Stimulated activated CD4-positive, alpha-beta T cell treated with anti-CD3 and anti-CD28 coated beads, Interleukin-1b, Interleukin-23, amount 100 ng/mL, for 48 hours (primary cell): ENCODE results near the gene GRM1.

Experiments used
- DNase-seq: peaks from one replicate; pipeline ENCODE4 v3.0.0-alpha.2; 2020

The GRM1 gene

DNA sequence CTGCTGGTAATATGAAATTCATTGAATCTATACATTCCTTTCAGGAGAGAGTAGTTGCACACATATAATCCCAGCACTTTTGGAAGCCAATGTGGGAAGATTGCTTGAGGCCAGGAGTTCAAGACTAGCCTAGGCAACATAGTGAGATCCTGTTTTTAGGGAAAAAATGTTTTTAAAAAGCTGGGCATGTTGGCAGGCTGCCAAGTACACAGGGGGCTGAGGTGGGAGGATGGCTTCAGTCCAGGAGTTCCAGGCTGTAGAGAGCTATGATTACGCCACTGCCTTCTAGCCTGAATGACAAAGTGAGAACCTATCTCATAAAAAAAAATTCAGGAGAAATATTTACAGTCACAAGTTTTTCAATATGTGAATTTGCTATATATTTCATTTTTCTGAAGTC lies 71.9 kb downstream of the GRM1 start:
- DNase-seq, result no peak

DNA sequence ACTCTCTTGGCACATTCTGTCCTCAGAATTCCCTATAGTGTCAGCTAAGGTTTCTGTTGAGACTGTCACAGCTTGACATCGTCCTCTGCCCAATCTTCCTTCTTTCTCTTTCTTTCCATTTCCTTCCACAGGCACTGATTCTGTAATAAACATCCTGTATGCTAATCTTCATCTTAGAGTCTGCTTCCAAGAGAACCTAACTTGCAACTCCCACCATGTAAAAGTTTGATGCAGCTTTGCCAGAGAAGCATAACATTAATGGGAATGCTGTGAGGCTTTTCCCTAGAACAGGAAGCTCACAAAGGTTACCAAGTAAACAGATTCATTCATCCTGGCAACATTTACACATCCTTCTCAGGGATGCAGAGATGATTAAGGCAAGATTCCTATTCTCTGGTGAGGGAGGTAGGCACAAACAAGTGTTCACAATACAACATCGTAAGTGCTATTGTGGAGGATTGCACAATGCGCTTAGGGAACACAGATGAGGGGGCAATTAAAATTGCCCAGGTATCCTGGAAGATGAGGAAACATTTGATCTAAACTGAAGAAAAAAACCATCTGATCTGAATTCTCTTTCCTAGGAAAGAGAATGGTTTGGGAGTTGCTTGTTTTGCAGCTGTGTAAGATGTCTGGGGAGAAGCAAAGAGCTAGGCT lies 74.7 kb downstream of the GRM1 start:
- DNase-seq, result no peak

DNA sequence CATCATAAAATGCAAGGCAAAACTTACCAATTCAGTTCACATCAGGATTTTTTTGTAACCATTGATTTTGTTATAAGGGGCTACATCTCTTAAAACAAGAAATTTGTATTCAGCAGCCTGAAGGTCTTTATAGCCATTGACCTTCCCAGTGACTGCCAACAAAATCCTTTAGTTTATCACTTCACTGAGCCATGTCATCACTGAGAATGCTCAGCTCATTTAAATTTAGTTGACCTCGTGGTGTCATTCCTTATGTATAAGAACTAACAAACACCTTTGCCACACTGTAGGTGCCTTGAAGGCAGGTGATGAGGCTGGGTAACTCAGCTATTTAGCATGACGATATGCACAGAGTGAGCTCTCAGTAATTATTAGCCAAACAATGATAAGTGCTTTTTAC lies 77.7 kb downstream of the GRM1 start:
- DNase-seq, result no peak

DNA sequence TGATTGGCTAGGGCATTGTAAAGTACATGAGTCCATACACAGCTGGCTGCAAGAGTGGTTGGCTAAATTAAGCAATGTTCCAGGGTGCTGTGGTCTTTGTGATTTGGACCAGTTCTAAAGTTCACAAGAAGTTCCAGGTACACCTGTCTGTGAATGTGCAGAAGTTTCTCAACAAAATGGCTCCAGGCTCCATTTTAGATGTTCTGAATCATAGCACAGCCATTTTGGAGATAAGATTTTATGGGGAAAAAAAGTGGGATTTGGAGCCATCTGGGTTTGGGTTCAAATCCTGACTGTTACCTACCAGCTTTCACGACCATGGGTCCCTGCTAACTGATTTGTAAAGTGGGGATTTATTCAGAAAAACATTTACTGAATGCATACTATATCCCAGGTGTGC lies 82.1 kb downstream of the GRM1 start:
- no peak for DNase-seq

DNA sequence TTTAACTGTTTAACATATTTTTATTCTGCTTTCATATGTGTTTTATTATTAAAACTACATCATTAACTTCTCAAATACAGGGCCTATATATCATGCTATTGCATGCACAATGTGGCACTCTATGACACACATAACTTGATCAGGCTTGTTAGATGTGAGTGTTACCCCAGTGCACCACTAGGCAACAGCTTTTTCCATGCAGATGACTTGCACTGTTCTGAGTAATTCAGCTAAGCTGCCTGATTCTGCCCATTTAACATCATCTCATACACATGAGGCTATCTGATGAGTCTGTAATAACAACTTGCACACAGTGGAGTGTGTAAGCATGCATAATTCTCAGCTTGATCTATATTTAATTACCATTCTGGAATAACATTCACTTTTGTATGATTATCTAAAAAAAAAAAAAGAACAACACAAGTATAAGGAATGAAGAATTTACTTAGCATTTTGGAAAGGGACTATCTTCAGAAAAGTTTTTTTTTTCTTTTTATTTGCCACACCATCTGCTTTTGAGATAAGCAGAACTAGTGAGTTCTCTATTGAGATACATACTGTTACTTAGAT lies 83.1 kb downstream of the GRM1 start:
- no peak for DNase-seq

DNA sequence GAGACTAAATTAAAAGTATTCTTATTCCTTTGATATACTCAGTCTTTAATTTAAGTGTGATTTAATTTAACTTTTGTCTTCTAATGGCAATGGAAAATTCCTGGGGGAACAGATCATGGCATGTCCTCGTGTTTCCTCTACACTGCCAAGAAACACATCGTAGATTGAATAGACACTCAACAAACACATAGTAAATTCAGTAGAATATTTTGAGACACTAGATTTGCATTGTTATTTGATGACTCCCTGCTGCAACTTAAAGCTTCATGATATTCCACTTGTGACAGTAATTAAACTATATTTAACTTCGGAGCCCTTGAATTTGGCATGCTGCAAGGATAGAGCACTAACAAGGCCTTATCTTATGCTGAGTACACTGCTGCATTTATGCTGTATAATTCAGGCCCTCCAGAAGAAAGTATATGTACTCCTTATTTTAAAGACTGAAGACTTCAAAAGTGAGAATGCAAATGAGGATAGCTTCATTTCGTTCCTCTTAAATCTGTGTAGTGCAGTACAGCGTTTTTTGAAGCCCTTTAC lies 84.3 kb downstream of the GRM1 start:
- DNase-seq, result no peak

DNA sequence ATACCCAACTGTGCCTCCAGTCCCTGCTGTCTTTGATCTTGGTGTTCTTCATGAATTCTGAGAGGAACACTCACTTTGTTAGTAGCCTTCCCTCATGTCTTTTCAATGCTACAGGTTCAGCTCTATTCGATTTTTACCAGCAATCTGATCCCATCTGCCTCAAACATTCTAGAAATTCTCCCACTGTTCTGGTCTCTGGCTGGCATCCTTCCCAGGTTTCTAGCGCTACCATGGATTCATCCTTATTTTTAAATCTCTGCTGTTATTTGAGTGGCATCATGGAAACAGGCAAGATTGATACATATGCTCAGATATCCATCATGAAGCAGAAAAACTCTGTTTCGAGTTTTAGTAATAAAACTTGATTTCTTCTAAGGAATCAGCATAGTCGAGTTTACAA lies 94.8 kb downstream of the GRM1 start:
- DNase-seq, result no peak

DNA sequence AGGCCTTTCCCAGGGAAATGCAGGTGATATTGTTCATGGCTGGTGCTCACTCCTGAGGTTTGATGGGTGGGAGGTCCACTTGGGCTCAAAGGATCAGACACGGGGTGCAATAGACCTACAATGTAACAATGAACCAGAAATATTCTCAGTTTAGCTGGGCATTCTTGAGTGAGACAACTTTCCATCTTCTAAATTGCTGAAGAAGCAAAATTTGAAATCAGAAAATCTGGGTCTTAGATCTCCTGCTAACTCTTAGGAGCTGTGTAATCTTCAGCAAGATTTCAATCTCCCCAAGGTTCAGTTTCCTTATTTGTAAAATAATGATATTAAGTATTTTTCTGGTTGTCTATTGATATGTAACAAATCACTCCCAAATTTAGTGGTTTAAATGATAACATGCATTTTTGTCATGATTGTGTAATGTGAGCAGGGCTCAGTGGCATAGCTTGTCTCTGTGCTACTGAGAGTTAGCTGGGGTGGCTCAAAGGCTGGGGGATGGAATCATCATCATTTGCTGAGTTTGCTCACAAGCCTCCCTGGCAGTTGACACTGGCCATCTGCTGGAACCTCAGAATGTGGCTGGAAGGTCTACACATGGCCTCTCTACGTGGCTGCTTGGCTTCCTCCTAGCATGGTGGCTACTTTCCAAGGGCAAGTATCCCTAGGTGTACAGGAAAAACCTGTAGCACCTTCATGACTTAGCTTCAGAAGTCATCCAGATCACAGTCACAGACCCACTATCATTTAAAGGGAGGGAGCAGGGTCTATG lies 98.8 kb downstream of the GRM1 start:
- DNase-seq, result no peak

DNA sequence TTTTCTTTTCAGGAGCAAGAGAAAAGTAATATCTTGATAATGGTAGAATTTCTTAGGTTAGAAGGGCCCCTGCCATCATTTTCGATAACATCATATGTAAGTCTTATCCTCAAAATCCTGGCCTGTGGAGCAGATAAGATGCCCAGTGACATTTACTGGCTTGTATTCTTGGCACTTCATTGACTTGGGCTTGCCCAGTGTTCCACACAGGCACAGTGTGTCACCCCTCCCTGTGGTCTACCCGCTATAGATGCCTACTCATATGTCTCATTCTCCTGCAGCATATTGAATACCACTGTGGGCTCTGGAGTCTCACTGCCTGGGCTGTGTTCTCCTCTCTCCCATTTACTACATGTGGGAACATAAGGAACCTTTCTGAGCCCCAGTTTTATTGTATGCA lies 105.0 kb downstream of the GRM1 start:
- no peak for DNase-seq

DNA sequence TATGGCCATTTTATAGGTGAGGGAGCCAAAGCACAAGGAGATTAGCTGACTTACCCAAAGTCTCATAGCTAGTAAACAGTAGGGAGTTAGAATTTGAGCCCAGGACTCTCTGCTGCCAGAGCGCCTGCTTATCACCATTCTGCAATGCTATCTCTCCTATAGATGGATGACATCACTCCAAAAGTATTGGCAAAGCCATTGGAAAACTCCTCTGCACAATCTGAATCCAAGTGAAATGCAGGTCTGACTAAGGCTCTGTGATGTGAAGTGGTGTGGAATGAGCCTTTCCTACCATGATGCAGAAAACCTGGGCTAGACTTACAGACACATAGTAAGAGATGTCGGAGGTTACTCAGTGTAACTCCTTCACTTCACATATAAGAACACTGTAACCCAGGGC lies 106.3 kb downstream of the GRM1 start:
- DNase-seq, result no peak

DNA sequence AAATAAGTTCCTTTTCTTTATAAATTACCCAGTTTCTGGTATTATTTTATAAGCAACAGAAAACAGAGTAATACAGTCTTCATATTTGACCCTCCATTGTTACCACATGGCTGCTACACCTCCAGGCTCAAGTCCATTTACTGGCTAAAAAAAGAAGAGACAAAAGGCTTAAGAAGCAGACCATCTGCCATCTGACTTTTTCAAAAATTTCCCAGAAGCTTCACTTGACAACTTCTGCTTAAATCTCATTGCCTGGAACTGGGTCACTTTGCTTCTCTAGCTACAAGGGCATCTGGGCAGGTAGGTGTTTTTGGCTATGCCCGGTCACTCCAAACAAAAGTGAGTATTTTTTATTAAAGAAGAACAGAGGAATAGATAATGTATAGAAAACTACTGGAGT lies 118.0 kb downstream of the GRM1 start:
- DNase-seq, result no peak

DNA sequence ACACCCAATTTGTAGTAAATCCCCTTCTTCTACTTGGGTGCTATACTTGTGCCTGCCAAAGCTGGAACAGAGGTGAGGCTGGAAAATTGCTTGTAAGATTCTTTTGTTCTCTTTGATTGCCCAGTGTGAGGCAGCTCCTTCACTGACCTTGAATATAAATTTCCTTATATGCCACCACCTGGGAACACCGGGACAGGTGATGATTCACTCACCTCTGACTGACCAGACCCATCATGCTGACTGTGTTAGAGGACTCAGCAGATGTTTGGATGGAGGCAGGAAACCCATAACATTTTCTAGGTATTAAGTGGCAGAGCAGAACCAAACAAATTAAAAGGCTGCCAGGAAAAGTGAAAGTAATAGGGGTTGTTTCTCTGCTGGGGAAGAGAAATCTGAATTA lies 120.9 kb downstream of the GRM1 start:
- no peak for DNase-seq

DNA sequence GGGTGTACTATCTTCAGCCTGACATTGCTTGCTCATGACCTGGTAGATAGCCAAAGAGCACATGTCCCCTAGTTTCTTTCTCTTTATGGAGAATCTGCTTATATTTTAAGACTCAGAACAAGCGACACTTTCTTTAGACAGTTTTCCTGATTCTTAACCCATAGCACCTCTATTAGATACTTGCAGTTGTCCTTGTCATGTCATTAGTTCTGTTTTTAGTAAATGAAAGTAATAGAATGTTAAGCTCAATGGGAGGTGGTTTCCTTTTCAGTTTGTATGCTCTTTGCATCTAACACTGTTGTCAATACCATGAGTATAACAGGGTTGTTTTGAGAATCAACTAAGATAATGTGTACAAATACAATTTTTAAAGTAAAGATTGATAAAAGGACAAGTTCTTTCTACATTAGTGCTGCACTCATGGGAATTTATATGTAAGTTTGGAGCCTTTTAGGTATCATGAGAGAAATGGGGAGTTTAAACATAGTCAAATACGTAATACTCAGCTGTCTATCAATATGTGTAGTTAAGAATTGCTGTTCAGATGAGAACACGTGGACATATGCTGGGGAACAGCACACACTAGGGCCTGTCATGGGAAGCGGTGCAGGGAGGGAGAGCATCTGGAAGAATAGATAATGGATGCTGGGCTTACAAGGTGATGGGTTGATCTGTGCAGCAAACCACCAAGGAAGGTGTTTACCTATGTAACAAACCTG lies 124.3 kb downstream of the GRM1 start:
- no peak for DNase-seq

DNA sequence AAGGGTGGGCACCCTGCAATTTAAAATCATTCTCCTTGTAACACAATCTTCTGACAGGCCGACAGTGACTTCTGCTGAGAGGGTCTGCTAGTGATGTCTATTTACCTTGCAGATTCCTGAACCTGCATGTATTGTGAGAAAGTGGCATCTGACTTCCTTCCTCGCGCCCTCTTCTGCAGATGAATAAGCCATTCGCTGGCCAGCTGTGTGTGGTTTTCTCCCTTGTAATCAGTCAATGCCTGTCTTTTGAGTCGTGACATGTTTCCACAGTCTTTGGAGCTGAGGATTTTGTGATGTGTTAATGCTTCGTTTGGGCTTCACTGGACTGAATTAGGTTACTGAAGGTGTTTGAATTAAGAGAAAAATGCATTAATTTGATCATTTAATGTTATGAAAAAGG lies 125.3 kb downstream of the GRM1 start:
- no peak for DNase-seq

DNA sequence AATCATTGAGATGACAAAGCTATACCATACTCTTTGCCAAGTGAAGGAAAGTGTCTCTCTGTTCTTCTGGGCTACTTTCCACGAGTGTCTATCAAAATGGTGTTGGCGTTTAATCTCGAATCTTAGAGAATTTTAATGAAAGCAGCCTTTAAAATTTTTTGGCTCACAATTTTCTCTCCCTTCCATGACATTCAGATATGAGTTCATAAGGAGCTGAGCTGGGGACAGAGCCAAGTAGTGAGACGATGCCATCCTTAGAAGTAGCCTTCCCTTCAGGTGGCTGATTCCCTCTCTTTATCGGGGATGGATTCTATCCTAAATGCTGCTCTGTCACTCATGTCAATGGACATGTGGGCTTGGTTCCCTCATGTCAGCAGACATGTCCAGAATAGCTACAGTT lies 132.8 kb downstream of the GRM1 start:
- DNase-seq, result no peak

DNA sequence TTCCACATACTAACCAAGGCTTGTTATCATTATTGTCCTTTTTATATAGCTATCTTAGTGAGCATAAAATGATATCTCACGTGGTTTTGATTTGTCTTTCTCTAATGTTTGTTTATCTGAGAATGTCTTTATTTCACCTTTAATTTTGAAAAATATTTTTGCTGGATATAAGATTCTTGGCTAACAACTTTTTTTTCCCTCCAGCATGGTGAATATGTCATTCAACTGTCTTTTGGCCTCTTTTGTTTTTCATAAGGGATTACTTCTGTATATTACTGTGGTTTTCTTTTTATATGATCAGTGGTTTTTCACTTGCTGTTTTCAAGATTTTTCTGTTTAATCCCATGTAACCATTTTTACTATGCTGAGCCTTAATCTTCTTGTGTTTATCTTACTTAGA lies 141.0 kb downstream of the GRM1 start:
- DNase-seq, result no peak

DNA sequence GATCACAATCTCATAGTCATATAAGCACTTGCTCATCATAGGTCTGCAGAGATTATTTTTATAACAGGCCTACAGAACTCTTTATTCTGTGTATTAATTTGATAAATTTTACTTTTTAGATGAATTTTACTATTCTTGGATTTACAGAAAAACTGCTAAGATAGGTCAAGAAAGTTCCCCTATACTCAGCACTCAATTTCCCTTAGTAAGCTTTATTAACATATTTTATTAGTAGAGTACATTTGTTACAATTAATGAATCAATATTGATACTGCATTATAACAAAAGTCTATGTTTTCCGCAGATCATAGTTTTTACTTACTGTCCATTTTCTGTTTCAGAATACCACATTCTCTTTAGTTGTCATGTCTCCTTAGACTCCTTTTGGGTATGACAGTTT lies 148.9 kb downstream of the GRM1 start:
- DNase-seq, result no peak

DNA sequence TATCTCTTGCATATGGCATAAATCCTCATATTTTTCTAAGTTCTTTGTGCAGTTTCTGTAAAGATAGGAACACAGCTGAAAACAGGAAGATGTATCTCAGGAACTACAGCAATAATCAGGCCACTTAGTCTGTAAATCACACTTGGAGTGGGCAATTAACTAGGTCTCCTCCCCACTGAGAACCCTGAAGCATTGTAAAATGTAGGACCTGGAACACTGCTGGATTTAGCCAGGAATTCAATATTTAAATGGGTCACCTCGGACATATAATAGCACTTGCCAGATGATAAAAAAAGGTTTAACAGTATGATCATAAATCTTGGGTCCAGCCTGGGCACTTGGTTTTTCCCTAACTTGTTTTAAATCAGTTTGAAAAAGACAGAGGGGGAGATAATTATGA lies 155.0 kb downstream of the GRM1 start:
- no peak for DNase-seq

DNA sequence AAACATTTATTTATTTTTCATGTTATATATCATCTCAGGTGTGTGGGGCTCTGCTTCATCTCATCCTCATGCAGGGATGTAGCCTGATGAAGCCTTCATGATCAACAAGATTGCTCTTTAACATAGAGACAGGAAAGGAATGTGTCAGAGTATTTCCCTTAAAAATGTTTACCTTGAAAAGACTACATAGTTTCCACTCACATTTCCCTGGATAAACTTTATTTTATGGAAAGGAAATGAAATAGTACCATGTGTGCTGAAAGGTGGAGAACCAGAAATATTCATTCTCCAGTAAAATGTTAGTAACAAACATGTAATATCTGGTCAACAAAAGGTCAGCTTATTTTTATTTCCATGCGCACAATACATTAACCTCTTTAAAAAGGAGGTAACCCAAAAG lies 155.8 kb downstream of the GRM1 start:
- DNase-seq, result no peak

DNA sequence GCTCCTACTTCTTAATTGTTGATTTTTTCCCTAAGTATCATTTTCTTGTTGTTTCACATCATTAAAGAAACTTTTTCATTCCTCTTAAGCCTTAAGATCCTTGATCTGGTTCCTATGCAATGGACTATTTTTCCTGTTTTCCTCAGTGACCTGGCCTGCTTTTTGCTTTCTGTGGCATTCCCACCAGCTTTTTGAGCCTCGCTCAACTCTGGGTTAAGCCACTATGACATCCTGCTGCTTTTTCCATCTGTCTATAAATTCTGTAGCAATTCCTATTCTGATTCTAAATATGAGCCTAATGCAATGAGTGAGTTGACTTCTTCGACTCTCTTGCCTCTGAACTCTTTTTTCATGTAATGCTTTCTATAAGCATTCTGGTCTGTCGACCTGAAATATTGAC lies 160.3 kb downstream of the GRM1 start:
- DNase-seq, result no peak

DNA sequence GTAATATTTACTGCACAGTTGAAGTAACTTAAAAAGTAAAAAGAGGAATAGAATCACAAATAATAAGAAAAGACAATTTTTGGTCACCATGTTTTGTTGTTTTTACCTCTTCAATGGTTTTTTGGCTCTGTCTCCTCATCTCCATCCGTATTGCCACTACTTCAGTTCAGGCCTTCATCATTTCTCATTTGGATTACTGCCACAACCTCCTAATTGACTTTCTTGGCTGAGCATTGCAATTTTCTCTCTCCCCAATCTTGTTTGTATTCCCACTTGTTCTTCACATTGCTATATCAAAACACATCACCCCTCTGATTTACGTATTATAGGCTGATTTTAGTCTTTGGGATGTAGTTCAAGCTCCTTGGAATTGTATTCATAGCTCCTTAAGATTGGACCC lies 161.7 kb downstream of the GRM1 start:
- DNase-seq, result no peak

DNA sequence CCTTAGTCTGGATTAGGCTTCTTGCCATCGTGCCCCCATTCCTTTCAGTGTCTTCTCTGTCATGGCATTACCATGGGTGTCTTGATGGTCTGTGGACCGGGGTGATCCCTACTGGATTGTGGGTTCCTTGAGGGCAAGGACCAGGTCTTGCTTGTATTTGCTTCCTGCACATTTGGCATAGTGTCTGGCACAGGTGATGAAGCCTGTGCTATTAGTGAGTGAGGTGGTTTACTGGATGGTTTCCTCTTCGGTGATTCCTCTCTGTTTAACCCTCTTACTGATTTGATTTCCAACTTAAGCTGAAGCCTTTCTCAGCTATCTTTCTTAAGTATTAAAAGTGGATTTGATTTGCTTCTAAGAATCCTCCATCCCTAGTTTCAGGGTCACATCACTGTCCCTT lies 162.3 kb downstream of the GRM1 start:
- DNase-seq, result no peak

DNA sequence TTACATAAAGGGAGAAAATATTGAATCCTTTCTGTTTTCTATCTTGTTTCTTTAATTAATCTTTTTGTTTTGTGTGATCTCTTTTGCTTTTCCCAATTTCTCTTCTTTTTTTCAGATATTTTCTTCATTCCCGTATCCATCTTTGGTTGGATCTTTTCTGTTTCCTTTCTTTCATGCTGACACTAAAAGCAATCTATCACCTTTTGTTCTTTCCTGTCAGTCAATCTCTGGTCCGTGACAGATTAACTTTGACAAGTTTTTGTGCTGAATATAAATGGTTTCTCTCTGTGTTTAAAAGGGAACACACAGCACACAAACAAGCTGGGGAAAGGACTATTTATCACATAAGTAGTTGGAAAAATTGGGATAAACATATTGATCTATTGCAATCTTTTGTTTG lies 162.8 kb downstream of the GRM1 start:
- DNase-seq, result no peak

DNA sequence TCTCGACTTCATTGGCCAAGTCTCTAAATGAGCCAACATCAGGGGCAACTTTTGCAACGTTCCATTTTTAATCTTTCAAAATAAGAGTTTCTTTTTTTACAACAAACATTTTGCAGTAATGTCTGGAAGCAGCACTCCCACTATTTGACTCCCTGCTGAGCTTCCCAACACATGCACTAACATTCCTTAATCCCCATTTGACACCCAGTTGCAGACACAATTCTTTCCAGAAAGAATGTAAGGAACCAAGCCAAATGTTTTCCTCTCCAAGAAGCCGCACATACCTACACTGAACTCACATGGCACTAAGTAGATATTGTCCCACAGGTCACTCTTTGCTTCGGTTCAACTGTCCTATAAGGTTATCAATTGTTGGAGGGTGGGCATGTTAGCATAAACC lies 165.6 kb downstream of the GRM1 start:
- DNase-seq, result no peak
